Tibial nerve (tissue), 4 donors: Measurements from ENCODE around the gene STRBP.

Experiments
- EP300 ChIP-seq, 2 donors: sonication (generic); formaldehyde crosslinking; IDR thresholded peaks; one replicate each; pipeline ENCODE4 v1.6.1; 2017; ENCODE audit warnings: antibody characterized with exemption in 2 of 2, mild to moderate bottlenecking in 1 of 2
- TF ChIP-seq, protein P1 (sequence below), 5 experiments: fragments of 200-600 bp in 3 of 5; fragments of 450-650 bp in 2 of 5; sonication (generic) in 3 of 5; IDR thresholded peaks; one replicate each; pipeline ENCODE4 v1.5.1; 2016 to 2019; ENCODE audit warnings: antibody characterized with exemption in 5 of 5, mild to moderate bottlenecking in 3 of 5, moderate library complexity in 2 of 5

DNA sequence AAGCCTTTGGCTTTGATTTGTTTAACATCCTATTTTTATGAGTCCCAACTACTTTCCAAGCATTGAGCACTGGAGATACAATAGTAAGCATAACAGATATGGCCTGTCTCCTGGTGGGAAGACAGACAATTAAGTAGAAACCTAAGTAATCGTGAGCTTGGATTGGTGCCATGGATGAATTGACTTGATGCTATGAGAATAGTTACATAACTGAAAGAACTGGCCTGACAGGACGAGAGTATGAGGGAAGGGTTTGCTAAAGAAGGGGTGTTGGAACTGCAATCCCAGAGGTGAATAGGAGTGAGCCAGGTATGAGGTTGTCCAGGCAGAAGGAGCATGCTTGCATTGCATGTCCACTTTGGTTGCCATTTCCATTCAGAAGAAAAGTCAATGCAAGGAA lies 182.5 kb downstream of the STRBP start:
- TF ChIP-seq, protein P1, sequence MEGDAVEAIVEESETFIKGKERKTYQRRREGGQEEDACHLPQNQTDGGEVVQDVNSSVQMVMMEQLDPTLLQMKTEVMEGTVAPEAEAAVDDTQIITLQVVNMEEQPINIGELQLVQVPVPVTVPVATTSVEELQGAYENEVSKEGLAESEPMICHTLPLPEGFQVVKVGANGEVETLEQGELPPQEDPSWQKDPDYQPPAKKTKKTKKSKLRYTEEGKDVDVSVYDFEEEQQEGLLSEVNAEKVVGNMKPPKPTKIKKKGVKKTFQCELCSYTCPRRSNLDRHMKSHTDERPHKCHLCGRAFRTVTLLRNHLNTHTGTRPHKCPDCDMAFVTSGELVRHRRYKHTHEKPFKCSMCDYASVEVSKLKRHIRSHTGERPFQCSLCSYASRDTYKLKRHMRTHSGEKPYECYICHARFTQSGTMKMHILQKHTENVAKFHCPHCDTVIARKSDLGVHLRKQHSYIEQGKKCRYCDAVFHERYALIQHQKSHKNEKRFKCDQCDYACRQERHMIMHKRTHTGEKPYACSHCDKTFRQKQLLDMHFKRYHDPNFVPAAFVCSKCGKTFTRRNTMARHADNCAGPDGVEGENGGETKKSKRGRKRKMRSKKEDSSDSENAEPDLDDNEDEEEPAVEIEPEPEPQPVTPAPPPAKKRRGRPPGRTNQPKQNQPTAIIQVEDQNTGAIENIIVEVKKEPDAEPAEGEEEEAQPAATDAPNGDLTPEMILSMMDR (IDR thresholded peaks at IDR 0.05) = no peak
- TF ChIP-seq EP300 (IDR thresholded peaks at IDR 0.05) = no peak
